K562 (cell line): ENCODE data around the gene ITPA. TPM values are rescaled to one million over a fixed set of nuclear protein-coding genes. Genes with fewer than 3 reads are reported as not detected.

Experiments
- ATAC-seq: fragments of 200-7000 bp; cut with Tn5 transposase; 3 replicates; pipeline ENCODE4 v1.9.1; 2020; ENCODE audit warnings: moderate library complexity
- BruUV-seq: library from RNA; stranded (reverse); fragments of 400-500 nt; replicated peaks from 2 replicates; lab custom pipeline; 2021; lab: Mats Ljungman, UMichigan
- CTCF ChIA-PET: fragments of 300-600 bp; formaldehyde crosslinking; extraction: SDS; loops from one replicate; lab custom pipeline; 2021; ENCODE audit warnings: low intra/inter-chr PET ratio; lab: Yijun Ruan, JAX
- POLR2A ChIA-PET: fragments of 300-600, 350-650 bp; sonication (Branson Sonifier 250); formaldehyde crosslinking; extraction: SDS; loops from one replicate; lab custom pipeline; 2021; ENCODE audit warnings: antibody characterized with exemption, inconsistent platforms; lab: Yijun Ruan, JAX
- DNase-seq, 4 experiments: peaks; one replicate each; pipeline versions ENCODE4 v3.0.0 to v3.0.0-alpha.2; 2011 to 2018; ENCODE audit warnings: low spot score in 3 of 4, mixed read lengths in 3 of 4; ENCODE audit errors: extremely low read depth in 1 of 4
- FAIRE-seq: peaks from 2 replicates; lab custom pipeline; 2011; peaks lifted over from hg19 to GRCh38; lab: Jason Lieb, UNC
- H2AFZ ChIP-seq: 2 replicates; pipeline ENCODE4 v1.6.0; 2011; ENCODE audit warnings: low read depth, low read length, control low read depth, inconsistent platforms
- H3K27ac ChIP-seq: fragments of 200-600 bp; 3 replicates; pipeline ENCODE4 v1.8.0; 2011; ENCODE audit warnings: low read depth, mild to moderate bottlenecking, control low read depth, inconsistent platforms, low read length, moderate library complexity, mixed read lengths; ENCODE audit errors: extremely low read depth
- H3K27me3 ChIP-seq, 2 experiments: fragments of 300-600 bp in 1 of 2; 2 replicates in 1 of 2; 3 replicates in 1 of 2; pipeline versions ENCODE4 v1.6.0 to v1.8.0; 2011; ENCODE audit warnings: inconsistent platforms in 2 of 2, low read length in 2 of 2, mild to moderate bottlenecking in 1 of 2, mixed read lengths in 1 of 2, moderate library complexity in 1 of 2; ENCODE audit not compliant: control insufficient read depth in 2 of 2, insufficient read depth in 2 of 2
- H3K36me3 ChIP-seq: fragments of 300-600 bp; 3 replicates; pipeline ENCODE4 v1.8.0; 2011; ENCODE audit warnings: mild to moderate bottlenecking, low read length, inconsistent platforms; ENCODE audit not compliant: control insufficient read depth, insufficient read depth
- H3K4me1 ChIP-seq, 2 experiments: fragments of 200-600 bp in 1 of 2; replicated peaks in 1 of 2; 2 replicates in 1 of 2; 3 replicates in 1 of 2; pipeline versions ENCODE4 v1.5.1 to v1.8.0; 2011; ENCODE audit warnings: inconsistent platforms in 2 of 2, low read length in 2 of 2, mild to moderate bottlenecking in 1 of 2, mixed read lengths in 1 of 2, moderate library complexity in 1 of 2; ENCODE audit not compliant: control insufficient read depth in 2 of 2, insufficient read depth in 2 of 2
- H3K4me2 ChIP-seq: 2 replicates; pipeline ENCODE4 v1.6.1; 2011; ENCODE audit warnings: low read length, control low read depth, inconsistent platforms, mixed read lengths; ENCODE audit not compliant: insufficient read depth
- H3K4me3 ChIP-seq: fragments of 200-600 bp; sonication (generic), shearing (Covaris generic); 2 replicates; pipeline ENCODE4 v1.5.1; 2016; ENCODE audit warnings: control low read depth, inconsistent platforms
- H3K79me2 ChIP-seq: fragments of 200-600 bp; 3 replicates; pipeline ENCODE4 v1.8.0; 2011; ENCODE audit warnings: low read length, inconsistent platforms; ENCODE audit not compliant: control insufficient read depth, insufficient read depth
- H3K9ac ChIP-seq, 2 experiments: 2 replicates each; pipeline versions ENCODE4 v1.6.0 to v1.6.1; 2011; ENCODE audit warnings: low read depth in 2 of 2, low read length in 2 of 2, control low read depth in 1 of 2, inconsistent platforms in 1 of 2, mild to moderate bottlenecking in 1 of 2, mixed read lengths in 1 of 2; ENCODE audit not compliant: insufficient read depth in 1 of 2
- H3K9me1 ChIP-seq: one replicate; pipeline ENCODE4 v1.6.0; 2011; ENCODE audit warnings: inconsistent platforms, mild to moderate bottlenecking, low read length, moderate library complexity; ENCODE audit not compliant: control insufficient read depth, insufficient read depth
- H3K9me3 ChIP-seq: replicated peaks from 2 replicates; pipeline ENCODE4 v1.5.1; 2011; ENCODE audit warnings: low read depth, low read length, inconsistent platforms; ENCODE audit not compliant: control insufficient read depth, insufficient read depth
- H4K20me1 ChIP-seq: replicated peaks from 2 replicates; pipeline ENCODE4 v1.6.1; 2011; ENCODE audit warnings: low read length, inconsistent platforms, mixed read lengths; ENCODE audit not compliant: control insufficient read depth, insufficient read depth
- BRD4 ChIP-seq: fragments of 200-600 bp; sonication (generic); IDR thresholded peaks from 2 replicates; pipeline ENCODE4 v1.6.1; 2017; ENCODE audit warnings: inconsistent platforms
- DNMT1 ChIP-seq: fragments of 450-650 bp; IDR thresholded peaks from 2 replicates; pipeline ENCODE4 v1.6.1; 2016; ENCODE audit warnings: antibody characterized with exemption, mild to moderate bottlenecking
- SFPQ ChIP-seq: fragments of 200-400 bp; formaldehyde crosslinking; IDR thresholded peaks from 2 replicates; pipeline ENCODE4 v1.6.1; 2017; ENCODE audit warnings: mild to moderate bottlenecking, low read depth, low read length, moderate library complexity
- SIN3A ChIP-seq, 2 experiments: fragments of 150-350 bp in 1 of 2; IDR thresholded peaks; 2 replicates each; pipeline ENCODE4 v1.6.1; 2011 to 2016; ENCODE audit warnings: borderline replicate concordance in 2 of 2, low read depth in 2 of 2, low read length in 2 of 2, mild to moderate bottlenecking in 2 of 2, moderate library complexity in 2 of 2; ENCODE audit not compliant: control insufficient read depth in 1 of 2
- ZBTB5 ChIP-seq: fragments of 450-650 bp; IDR thresholded peaks from 2 replicates; pipeline ENCODE4 v1.6.1; 2017; ENCODE audit warnings: antibody characterized with exemption
- WGBS: fragments of 100-300 bp; shearing (Covaris generic); methylation state at CpG from one replicate; pipeline ENCODE4 v1.1.6; 2016; ENCODE audit warnings: low coverage, mixed read lengths; ENCODE audit not compliant: insufficient coverage; ENCODE audit errors: missing lambda C conversion rate; 5-methylcytosine and 5-hydroxymethylcytosine counted together
- in situ Hi-C: fragments of 300-500 bp; cut with MboI; formaldehyde crosslinking; loops from 4 replicates; pipeline ENCODE4 v1.15.0; 2018; ENCODE audit warnings: inconsistent platforms, mixed read lengths
- intact Hi-C: fragments of 100-400 bp; cut with micrococcal nuclease; formaldehyde crosslinking; loops from 2 replicates; pipeline ENCODE4 v1.14.2; 2022
- polyA plus RNA-seq, 8 experiments: library from polyadenylated mRNA; depleted of rRNA in 4 of 8; stranded (reverse) in 5 of 8; unstranded in 3 of 8; fragments of >200 nt; fragmentation: Nextera tagmentation in 2 of 8; fragmentation: Illumina TruSeq in 1 of 8; extraction: Ambion mirVana in 2 of 8; extraction: Trizol in 1 of 8; gene quantifications; 2 replicates each; pipeline versions ENCODE4 v1.2.1 to v1.2.3, GENCODE V29; 2011 to 2014; ENCODE audit warnings: inconsistent platforms in 1 of 8, missing spikeins in 1 of 8
- total RNA-seq, 7 experiments: library from RNA; depleted of rRNA in 6 of 7; stranded (reverse); fragments of >200 nt in 6 of 7; fragmentation: Illumina TruSeq in 2 of 7; extraction: Trizol in 2 of 7; gene quantifications; 2 replicates each; pipeline versions ENCODE4 v1.2.1 to v1.2.3, GENCODE V29; 2011 to 2021; ENCODE audit warnings: low replicate concordance in 1 of 7

ITPA gene
- total and polyA plus RNA-seq, 9 of the 15 experiments (the other 6 are each of a cell fraction or from before 2014, with no cell fraction given): 5.0 to 79.7 (median 36.7) TPM

- Histone ChIP-seq H3K27me3 (no peaks in the 10 kb centered on the region), H3K4me2 (no peak overlapping the region), H3K4me3 (no peak overlapping the region), H3K36me3 (peaks cover 41% of the 10 kb centered on the region; the same call in 2 of the 3 replicates), H3K9me1 (no peaks in the 10 kb centered on the region), H3K9me3 (no peaks in the 10 kb centered on the region), H2AFZ (no peak overlapping the region), H4K20me1 (no peaks in the 10 kb centered on the region), H3K27ac (no peak overlapping the region), H3K9ac (no peak overlapping the region), H3K79me2 (no peaks in the 10 kb centered on the region), H3K4me1 (peaks cover 1 to 19% of the 10 kb centered on the region in 2 experiments; a peak in 4 of 5 replicates)
- WGBS: 89% methylated on average over 3 of the region's 6 CpGs
- DNase-seq (no peak), FAIRE-seq (no peak), ATAC-seq (no peak)
- BruUV-seq: TSS peak; percentile 43
- intact Hi-C loops (no loop called here), in situ Hi-C loops (no loop called here)
- ChIA-PET CTCF (interaction anchor here (0.6 kb wide), 1 partner anchor 67 kb away, joined by 3 read pairs; no protein-coding TSS in a partner anchor), POLR2A (interaction anchor here (1.3 to 1.4 kb wide), 2 partner anchors 9 to 11 kb away, joined by 4 to 5 read pairs; no protein-coding TSS in a partner anchor)
- TF ChIP-seq ZBTB5 (no peak), SIN3A (IDR thresholded peaks at IDR 0.05; ENCODE audit: borderline replicate concordance in 2 of 2, control insufficient read depth in 1 of 2, low read depth in 2 of 2, low read length in 2 of 2) (no peak), SFPQ (no peak), BRD4 (no peak), DNMT1 (no peak)
These were observed 14.3 kb downstream of the ITPA start for GRCh38 chr20:3223651-3223993.
